Hepatocyte (in vitro differentiated cells): ENCODE results near the gene HOTAIR. TPM values are rescaled to one million over a fixed set of nuclear protein-coding genes. Genes with fewer than 3 reads are reported as not detected.

Experiments used
- DNase-seq: peaks from one replicate; pipeline ENCODE4 v3.0.0-alpha.2; 2016; ENCODE audit warnings: low spot score
- H2AFZ ChIP-seq: fragments of 200-600 bp; sonication (generic); 2 replicates; pipeline ENCODE4 v1.6.0; 2016; ENCODE audit warnings: antibody characterized with exemption, mild to moderate bottlenecking
- H3K27ac ChIP-seq: fragments of 200-600 bp; sonication (generic); 2 replicates; pipeline ENCODE4 v1.5.1; 2016; ENCODE audit warnings: mild to moderate bottlenecking
- H3K27me3 ChIP-seq: fragments of 200-600 bp; sonication (generic); 2 replicates; pipeline ENCODE4 v1.6.1; 2016
- H3K36me3 ChIP-seq: fragments of 200-600 bp; sonication (generic); replicated peaks from 2 replicates; pipeline ENCODE4 v1.5.1; 2016; ENCODE audit warnings: low read depth; ENCODE audit not compliant: insufficient read depth
- H3K4me1 ChIP-seq: fragments of 200-600 bp; sonication (generic); 2 replicates; pipeline ENCODE4 v1.5.1; 2016; ENCODE audit warnings: mild to moderate bottlenecking, moderate library complexity; ENCODE audit not compliant: insufficient read depth
- H3K4me2 ChIP-seq: fragments of 200-600 bp; sonication (generic); 2 replicates; pipeline ENCODE4 v1.6.0; 2016
- H3K4me3 ChIP-seq: fragments of 200-600 bp; sonication (generic); 2 replicates; pipeline ENCODE4 v1.5.1; 2016; ENCODE audit warnings: mild to moderate bottlenecking
- H3K79me2 ChIP-seq: fragments of 200-600 bp; sonication (generic); 2 replicates; pipeline ENCODE4 v1.6.0; 2017; ENCODE audit warnings: mild to moderate bottlenecking
- H3K9me2 ChIP-seq: fragments of 200-600 bp; sonication (generic); replicated peaks from 2 replicates; pipeline ENCODE4 v1.6.0; 2017; ENCODE audit warnings: mild to moderate bottlenecking; ENCODE audit not compliant: insufficient read depth
- H3K9me3 ChIP-seq: fragments of 200-600 bp; sonication (generic); 2 replicates; pipeline ENCODE4 v1.5.1; 2016; ENCODE audit warnings: low read depth, mild to moderate bottlenecking
- H4K20me1 ChIP-seq: fragments of 200-600 bp; sonication (generic); 2 replicates; pipeline ENCODE4 v1.6.0; 2016; ENCODE audit warnings: mild to moderate bottlenecking; ENCODE audit not compliant: insufficient read depth, poor library complexity, severe bottlenecking
- CTCF ChIP-seq: fragments of 200-600 bp; sonication (generic); IDR thresholded peaks from 2 replicates; pipeline ENCODE4 v1.5.1; 2016; ENCODE audit warnings: antibody characterized with exemption, mild to moderate bottlenecking; ENCODE audit not compliant: poor library complexity
- EZH2 ChIP-seq: fragments of 200-600 bp; sonication (generic); IDR thresholded peaks from 2 replicates; pipeline ENCODE4 v1.6.1; 2016; ENCODE audit warnings: antibody characterized with exemption, mild to moderate bottlenecking, borderline replicate concordance
- EZH2phosphoT487 ChIP-seq: fragments of 200-600 bp; sonication (generic); IDR thresholded peaks from one replicate; pipeline ENCODE4 v1.6.1; 2018; ENCODE audit warnings: antibody characterized with exemption, mild to moderate bottlenecking, low read depth, moderate library complexity; ENCODE audit not compliant: unreplicated experiment, severe bottlenecking
- WGBS: methylation state at CpG from one replicate; pipeline ENCODE4 v1.1.6; 2016; ENCODE audit warnings: low lambda C conversion rate; ENCODE audit errors: missing lambda C conversion rate; 5-methylcytosine and 5-hydroxymethylcytosine counted together
- polyA plus RNA-seq: library from polyadenylated mRNA; unstranded; fragments of >200 nt; fragmentation: Nextera tagmentation; extraction: Ambion mirVana; gene quantifications from 2 replicates; pipeline ENCODE4 v1.2.1, GENCODE V29; 2016
- total RNA-seq: library from RNA; depleted of rRNA; stranded (reverse); fragments of >200 nt; gene quantifications from 2 replicates; pipeline ENCODE4 v1.2.3, GENCODE V29; 2014

HOTAIR gene
- total and polyA plus RNA-seq, 2 experiments from 2014 or later = 0.82 to 0.90 TPM

- H3K79me2 ChIP-seq = no peaks in the 10 kb centered on the region
- no peak for DNase-seq
Measured at GRCh38 chr12:53992377-53992889, 17.7 kb upstream of the HOTAIR start.

GRCh38 chr12:53991077-53991460 is 16.3 kb upstream of the HOTAIR start:
- Histone ChIP-seq H3K79me2 (no peaks in the 10 kb centered on the region), H3K36me3 (no peaks in the 10 kb centered on the region), H3K4me1 (peaks cover 25% of the 10 kb centered on the region), H2AFZ (no peak overlapping the region), H3K4me2 (peak overlapping the region; percentile 53), H3K9me3 (no peaks in the 10 kb centered on the region), H3K27ac (no peak overlapping the region), H3K9me2 (no peaks in the 10 kb centered on the region), H3K4me3 (no peak overlapping the region), H4K20me1 (no peaks in the 10 kb centered on the region), H3K27me3 (peaks cover 98% of the 10 kb centered on the region)
- no peak for TF ChIP-seq EZH2
- no peak for TF ChIP-seq EZH2phosphoT487
- no peak for TF ChIP-seq CTCF
- no peak for DNase-seq
- 12% methylated on average over 8 of the region's 8 CpGs for WGBS

More at GRCh38 chr12:53992377-53992889, 17.7 kb upstream of the HOTAIR start:
- H2AFZ ChIP-seq = no peak overlapping the region
- H3K9me2 ChIP-seq = no peaks in the 10 kb centered on the region
- peaks cover 23% of the 10 kb centered on the region for H3K4me1 ChIP-seq
- no peaks in the 10 kb centered on the region for H3K36me3 ChIP-seq
- H3K4me2 ChIP-seq = no peak overlapping the region
- peaks cover 98% of the 10 kb centered on the region for H3K27me3 ChIP-seq
- no peak overlapping the region for H3K4me3 ChIP-seq
- no peak for TF ChIP-seq CTCF
- TF ChIP-seq EZH2phosphoT487 = no peak
- TF ChIP-seq EZH2 = no peak
- no peak overlapping the region for H3K27ac ChIP-seq
- H4K20me1 ChIP-seq = no peaks in the 10 kb centered on the region
- 51% methylated on average over 7 of the region's 7 CpGs for WGBS
- H3K9me3 ChIP-seq = no peaks in the 10 kb centered on the region

GRCh38 chr12:53990311-53991076 is 15.7 kb upstream of the HOTAIR start:
- H3K9me2 ChIP-seq = no peaks in the 10 kb centered on the region
- H3K27me3 ChIP-seq = peaks cover 98% of the 10 kb centered on the region
- DNase-seq = no peak
- no peaks in the 10 kb centered on the region for H3K36me3 ChIP-seq
- H2AFZ ChIP-seq = no peak overlapping the region
- TF ChIP-seq EZH2 = peak; percentile 68
- no peak for TF ChIP-seq CTCF
- TF ChIP-seq EZH2phosphoT487 = peak; percentile 45
- no peaks in the 10 kb centered on the region for H3K9me3 ChIP-seq
- no peaks in the 10 kb centered on the region for H3K79me2 ChIP-seq
- 12% methylated on average over 27 of the region's 27 CpGs for WGBS
- H3K27ac ChIP-seq = no peak overlapping the region
- H3K4me3 ChIP-seq = no peak overlapping the region
- peaks cover 24% of the 10 kb centered on the region for H3K4me1 ChIP-seq
- H4K20me1 ChIP-seq = no peaks in the 10 kb centered on the region
- peak overlapping the region; percentile 53 for H3K4me2 ChIP-seq
